Body of pancreas (tissue), 4 donors: ENCODE measurements around the gene NCOR1. TPM values are rescaled to one million over a fixed set of nuclear protein-coding genes. Genes with fewer than 3 reads are reported as not detected.

Experiments used
- ATAC-seq: fragments of 150-250 bp; one replicate; pipeline ENCODE4 v1.9.1; 2016
- DNase-seq, 4 donors: peaks; one replicate each; pipeline ENCODE4 v3.0.0-alpha.2; 2019
- H3K27ac ChIP-seq, 4 donors: fragments of 200-600 bp; sonication (generic); 1 replicate in 3 of 4; 2 replicates in 1 of 4; pipeline versions ENCODE4 v1.5.1 to v1.6.1; 2016 to 2019; ENCODE audit warnings: mild to moderate bottlenecking in 1 of 4, mixed read lengths in 1 of 4, moderate library complexity in 1 of 4
- H3K27me3 ChIP-seq, 2 donors: fragments of 200-600 bp; sonication (generic); one replicate each; pipeline ENCODE4 v1.6.0; 2016; ENCODE audit warnings: mild to moderate bottlenecking in 1 of 2
- H3K36me3 ChIP-seq, 2 donors: fragments of 200-600 bp; sonication (generic); replicated peaks in 1 of 2; 2 replicates each; pipeline ENCODE4 v1.5.1; 2016; ENCODE audit warnings: low read depth in 2 of 2; ENCODE audit not compliant: insufficient read depth in 1 of 2
- H3K4me1 ChIP-seq: fragments of 200-600 bp; sonication (generic); one replicate; pipeline ENCODE4 v1.6.0; 2016
- H3K4me3 ChIP-seq, 2 donors: fragments of 200-600 bp; sonication (generic); 1 replicate in 1 of 2; 2 replicates in 1 of 2; pipeline ENCODE4 v1.5.1; 2016 to 2019
- H3K9me3 ChIP-seq, 3 donors: fragments of 200-600 bp; sonication (generic); 1 replicate in 2 of 3; 2 replicates in 1 of 3; pipeline ENCODE4 v1.5.1; 2016
- POLR2A ChIP-seq, 3 donors: fragments of 450-650 bp; IDR thresholded peaks; one replicate each; pipeline ENCODE4 v1.6.1; 2016; ENCODE audit warnings: antibody characterized with exemption in 3 of 3, mild to moderate bottlenecking in 2 of 3
- WGBS, 2 donors: methylation state at CpG; one replicate each; pipeline ENCODE4 v1.1.5; 2017; 5-methylcytosine and 5-hydroxymethylcytosine counted together
- intact Hi-C: fragments of 100-400 bp; cut with DNase I; formaldehyde crosslinking; loops from one replicate; pipeline ENCODE4 v1.15.1; 2023
- total RNA-seq, 2 donors: library from RNA; depleted of rRNA; stranded (reverse); fragments of >200 nt; gene quantifications; one replicate each; pipeline ENCODE4 v1.1.0, GENCODE V29; 2016
- TF ChIP-seq, protein P1 (sequence below), 7 experiments: fragments of 450-650 bp in 4 of 7; fragments of 200-600 bp in 3 of 7; sonication (generic) in 3 of 7; IDR thresholded peaks; one replicate each; pipeline ENCODE4 v1.5.1; 2016 to 2019; ENCODE audit warnings: antibody characterized with exemption in 7 of 7

Gene NCOR1
- total RNA-seq, 2 donors from 2014 or later, result 120 to 230 TPM

DNA sequence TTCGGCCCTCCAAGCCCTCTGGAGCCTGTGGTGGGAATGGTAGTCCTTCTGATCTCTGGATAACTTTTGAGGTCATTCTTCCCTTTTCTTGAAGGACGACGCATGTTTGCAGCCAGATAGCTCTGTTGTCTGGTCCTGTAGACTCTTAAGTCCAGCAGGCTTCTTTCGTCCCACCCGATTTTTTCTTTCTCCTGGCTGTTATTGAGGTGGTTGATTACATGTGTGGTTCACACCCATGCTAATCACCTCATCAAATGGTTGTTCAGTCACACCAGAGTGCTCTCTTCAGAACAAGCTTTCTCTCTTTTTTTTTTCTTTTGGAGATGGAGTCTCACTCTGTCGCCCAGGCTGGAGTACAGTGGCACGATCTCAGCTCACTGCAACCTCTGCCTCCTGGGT, 32.3 kb upstream of the NCOR1 start:
- intact Hi-C loops, result no loop called here
- no peaks in the 10 kb centered on the region for H3K27me3 ChIP-seq
- H3K4me1 ChIP-seq, result peaks cover 11% of the 10 kb centered on the region
- no peak for ATAC-seq
- TF ChIP-seq, protein P1, sequence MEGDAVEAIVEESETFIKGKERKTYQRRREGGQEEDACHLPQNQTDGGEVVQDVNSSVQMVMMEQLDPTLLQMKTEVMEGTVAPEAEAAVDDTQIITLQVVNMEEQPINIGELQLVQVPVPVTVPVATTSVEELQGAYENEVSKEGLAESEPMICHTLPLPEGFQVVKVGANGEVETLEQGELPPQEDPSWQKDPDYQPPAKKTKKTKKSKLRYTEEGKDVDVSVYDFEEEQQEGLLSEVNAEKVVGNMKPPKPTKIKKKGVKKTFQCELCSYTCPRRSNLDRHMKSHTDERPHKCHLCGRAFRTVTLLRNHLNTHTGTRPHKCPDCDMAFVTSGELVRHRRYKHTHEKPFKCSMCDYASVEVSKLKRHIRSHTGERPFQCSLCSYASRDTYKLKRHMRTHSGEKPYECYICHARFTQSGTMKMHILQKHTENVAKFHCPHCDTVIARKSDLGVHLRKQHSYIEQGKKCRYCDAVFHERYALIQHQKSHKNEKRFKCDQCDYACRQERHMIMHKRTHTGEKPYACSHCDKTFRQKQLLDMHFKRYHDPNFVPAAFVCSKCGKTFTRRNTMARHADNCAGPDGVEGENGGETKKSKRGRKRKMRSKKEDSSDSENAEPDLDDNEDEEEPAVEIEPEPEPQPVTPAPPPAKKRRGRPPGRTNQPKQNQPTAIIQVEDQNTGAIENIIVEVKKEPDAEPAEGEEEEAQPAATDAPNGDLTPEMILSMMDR (IDR thresholded peaks at IDR 0.05), result no peak
- no peak for TF ChIP-seq POLR2A (IDR thresholded peaks at IDR 0.05)
- H3K9me3 ChIP-seq, result no peaks in the 10 kb centered on the region
- no peak overlapping the region for H3K4me3 ChIP-seq
- no peak overlapping the region for H3K27ac ChIP-seq
- DNase-seq, result no peak
- no peaks in the 10 kb centered on the region for H3K36me3 ChIP-seq
- 77 to 94% methylated on average over 7 of the region's 7 CpGs for WGBS, 2 donors

DNA sequence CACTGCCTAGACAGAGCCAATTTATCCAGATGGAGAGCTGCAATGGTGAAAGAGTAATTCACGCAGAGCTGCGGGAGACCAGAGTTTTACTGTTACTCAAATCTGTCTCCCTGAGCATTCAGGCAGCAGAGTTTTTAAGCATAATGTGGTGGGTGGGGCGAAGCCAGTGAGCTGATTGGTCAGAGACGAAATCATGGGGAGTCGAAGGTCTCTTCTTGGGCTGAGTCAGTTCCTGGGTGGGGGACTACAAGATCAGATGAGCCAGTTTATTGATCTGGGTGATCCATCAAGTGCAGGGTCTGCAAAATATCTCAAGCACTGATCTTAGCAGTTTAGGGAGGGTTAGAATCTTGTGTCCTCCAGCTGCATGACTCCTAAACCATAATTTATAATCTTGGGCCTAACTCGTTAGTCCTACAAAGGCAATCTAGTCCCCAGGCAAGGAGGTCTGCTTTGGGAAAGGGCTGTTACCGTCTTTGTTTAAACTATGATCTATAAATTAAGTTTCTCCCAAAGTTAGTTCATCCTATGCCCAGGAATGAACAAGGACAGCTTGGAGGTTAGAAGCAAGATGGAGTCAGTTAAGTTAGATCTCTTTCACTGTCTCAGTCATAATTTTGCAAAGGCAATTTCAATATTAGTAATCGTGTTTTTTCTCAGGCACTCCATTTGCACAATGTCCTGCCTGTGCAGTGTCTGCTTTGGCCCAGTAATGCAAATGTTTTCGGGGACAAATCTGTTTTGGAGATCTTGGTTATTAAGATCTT, 28.6 kb upstream of the NCOR1 start:
- Histone ChIP-seq H3K27ac (no peak overlapping the region), H3K4me3 (no peak overlapping the region), H3K36me3 (no peaks in the 10 kb centered on the region), H3K27me3 (no peaks in the 10 kb centered on the region), H3K9me3 (no peaks in the 10 kb centered on the region), H3K4me1 (no peaks in the 10 kb centered on the region)
- 79 to 87% methylated on average over 8 to 9 of the region's 9 CpGs for whole genome bisulfite sequencing, 2 donors
- ATAC-seq (no peak), DNase-seq (no peak)
- TF ChIP-seq POLR2A (IDR thresholded peaks at IDR 0.05), result no peak
- TF ChIP-seq, protein P1 (IDR thresholded peaks at IDR 0.05), result no peak
- intact Hi-C loops, result no loop called here

DNA sequence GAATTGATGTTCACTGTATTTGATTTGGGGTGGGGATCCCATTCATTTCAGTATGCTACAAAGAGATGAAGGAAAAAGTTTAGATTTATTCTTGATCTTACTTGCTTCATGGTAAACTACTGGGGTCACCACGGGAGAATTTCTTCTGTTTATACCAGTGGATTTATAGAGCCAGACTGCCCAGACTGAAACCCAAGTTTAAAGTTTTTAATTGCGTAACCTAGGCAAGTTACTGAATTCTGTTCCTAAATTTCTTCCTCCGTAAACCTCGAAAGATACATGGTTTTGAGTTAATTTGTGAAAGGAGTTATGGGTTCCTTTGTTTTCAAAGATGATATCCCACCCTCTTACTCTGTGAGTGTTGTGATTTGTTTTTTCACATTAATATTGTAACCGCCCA, 28.1 kb upstream of the NCOR1 start:
- H3K27me3 ChIP-seq, result no peaks in the 10 kb centered on the region
- WGBS, 2 donors, result 88 to 91% methylated on average over 5 of the region's 5 CpGs
- H3K4me3 ChIP-seq, result no peak overlapping the region
- H3K36me3 ChIP-seq, result no peaks in the 10 kb centered on the region
- no peaks in the 10 kb centered on the region for H3K9me3 ChIP-seq
- no peak for TF ChIP-seq POLR2A (IDR thresholded peaks at IDR 0.05)
- TF ChIP-seq, protein P1 (IDR thresholded peaks at IDR 0.05), result no peak
- no peak overlapping the region for H3K27ac ChIP-seq
- no peak for DNase-seq
- H3K4me1 ChIP-seq, result no peaks in the 10 kb centered on the region
- ATAC-seq, result no peak
- intact Hi-C loops, result no loop called here

DNA sequence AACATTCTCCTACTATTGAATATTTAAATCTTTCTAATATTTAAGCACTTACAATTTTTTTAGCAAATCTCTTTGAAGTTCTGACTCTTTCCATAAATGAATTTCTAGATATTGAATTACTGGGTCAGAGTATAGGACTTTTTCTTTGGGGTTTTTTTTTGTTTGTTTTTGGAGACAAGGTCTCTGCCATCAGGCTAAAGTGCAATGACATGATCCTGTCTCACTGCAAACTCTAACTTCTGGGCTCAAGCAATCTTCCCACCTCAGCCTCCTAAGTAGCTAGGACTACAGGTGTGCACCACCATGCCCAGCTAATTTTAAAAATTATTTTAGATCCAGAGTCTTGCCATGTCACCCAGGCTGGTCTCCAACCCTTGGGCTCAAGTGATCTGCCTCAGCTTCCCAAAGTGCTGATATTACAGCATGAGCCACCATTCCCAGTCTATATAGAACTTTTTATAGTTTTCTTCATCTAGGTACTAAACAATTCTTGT, 26.6 kb upstream of the NCOR1 start:
- H3K9me3 ChIP-seq, result no peaks in the 10 kb centered on the region
- no peaks in the 10 kb centered on the region for H3K4me1 ChIP-seq
- ATAC-seq, result no peak
- no peaks in the 10 kb centered on the region for H3K36me3 ChIP-seq
- intact Hi-C loops, result no loop called here
- no peak for DNase-seq
- H3K27ac ChIP-seq, result no peak overlapping the region
- no peaks in the 10 kb centered on the region for H3K27me3 ChIP-seq
- no peak for TF ChIP-seq POLR2A (IDR thresholded peaks at IDR 0.05)
- no peak overlapping the region for H3K4me3 ChIP-seq

DNA sequence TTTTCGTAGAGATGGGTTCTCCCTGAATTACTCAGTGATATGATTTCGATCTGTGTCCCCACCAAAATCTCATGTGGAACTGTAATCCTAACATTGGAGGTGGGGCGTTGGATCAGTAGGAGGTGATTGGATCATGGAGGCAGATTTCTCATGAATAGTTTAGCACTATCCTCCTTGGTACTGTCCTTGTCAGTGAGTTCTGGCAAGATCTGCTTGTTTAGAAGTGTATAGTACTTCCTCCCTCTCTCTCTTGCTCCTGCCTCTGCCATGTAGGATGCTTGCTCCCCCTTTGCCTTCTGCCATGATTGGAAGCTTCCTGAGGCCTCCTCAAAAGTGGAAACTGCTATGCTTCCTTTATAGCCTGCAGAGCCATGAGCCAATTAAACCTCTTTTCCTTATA, 24.6 kb upstream of the NCOR1 start:
- no peak overlapping the region for H3K27ac ChIP-seq
- H3K4me3 ChIP-seq, result no peak overlapping the region
- DNase-seq, result no peak
- H3K4me1 ChIP-seq, result no peaks in the 10 kb centered on the region
- no peaks in the 10 kb centered on the region for H3K9me3 ChIP-seq
- TF ChIP-seq POLR2A (IDR thresholded peaks at IDR 0.05), result no peak
- TF ChIP-seq, protein P1 (IDR thresholded peaks at IDR 0.05), result no peak
- no peaks in the 10 kb centered on the region for H3K27me3 ChIP-seq
- H3K36me3 ChIP-seq, result no peaks in the 10 kb centered on the region
- intact Hi-C loops, result no loop called here
- WGBS, 2 donors, result 93 to 100% methylated on average over 3 of the region's 3 CpGs
- ATAC-seq, result no peak
